Upper lobe of left lung (tissue), 4 donors: ENCODE measurements around the gene TRIM59.

ENCODE experiments used
- CTCF ChIP-seq, 6 experiments: fragments of 450-650 bp in 4 of 6; fragments of 200-600 bp in 2 of 6; sonication (generic) in 2 of 6; IDR thresholded peaks; one replicate each; pipeline ENCODE4 v1.5.1; 2016 to 2019; ENCODE audit warnings: antibody characterized with exemption in 6 of 6
- POLR2AphosphoS5 ChIP-seq, 2 donors: sonication (generic); formaldehyde crosslinking; IDR thresholded peaks; one replicate each; pipeline ENCODE4 v1.5.1; 2017; ENCODE audit warnings: antibody characterized with exemption in 2 of 2

- TF ChIP-seq CTCF (IDR thresholded peaks at IDR 0.05), result no peak
- TF ChIP-seq POLR2AphosphoS5 (IDR thresholded peaks at IDR 0.05), result no peak
Observed at GRCh38 chr3:160403796-160404470, 45.7 kb downstream of the TRIM59 start.
